HEK293 (cell line): ENCODE results near the gene FRMD5.

Experiments used
- CTCF ChIA-PET: fragments of 350-600 bp; formaldehyde crosslinking; extraction: SDS; loops from one replicate; lab custom pipeline; 2021; ENCODE audit warnings: antibody characterized with exemption; lab: Yijun Ruan, JAX
- POLR2A ChIA-PET: fragments of 300-600 bp; formaldehyde crosslinking; extraction: SDS; loops from one replicate; lab custom pipeline; 2020; ENCODE audit warnings: antibody characterized with exemption, inconsistent platforms; lab: Yijun Ruan, JAX
- H3K27ac ChIP-seq: fragments of 200-500 bp; sonication (Bioruptor generic); 2 replicates; pipeline ENCODE4 v1.5.1; 2014; ENCODE audit warnings: low read depth, low read length, control low read depth, inconsistent platforms; ENCODE audit errors: extremely low read depth
- H3K36me3 ChIP-seq, 2 experiments: fragments of 200-500 bp in 1 of 2; sonication (Bioruptor generic) in 1 of 2; 1 replicate in 1 of 2; 2 replicates in 1 of 2; pipeline ENCODE4 v1.5.1; 2014 to 2017; ENCODE audit warnings: inconsistent platforms in 2 of 2, low read length in 2 of 2; ENCODE audit not compliant: control insufficient read depth in 2 of 2, insufficient read depth in 1 of 2
- H3K4me1 ChIP-seq: fragments of 200-500 bp; sonication (Bioruptor generic); 2 replicates; pipeline ENCODE4 v1.5.1; 2014; ENCODE audit warnings: mild to moderate bottlenecking, low read length, inconsistent platforms; ENCODE audit not compliant: control insufficient read depth, insufficient read depth
- H3K4me3 ChIP-seq: 2 replicates; pipeline ENCODE4 v1.5.1; 2011; ENCODE audit warnings: low read depth, mild to moderate bottlenecking, control low read depth, low read length, moderate library complexity
- H3K9me3 ChIP-seq: fragments of 200-500 bp; sonication (Bioruptor generic); 2 replicates; pipeline ENCODE4 v1.5.1; 2014; ENCODE audit warnings: low read depth, low read length, inconsistent platforms; ENCODE audit not compliant: control insufficient read depth, insufficient read depth
- BCL11A ChIP-seq: fragments of 450-650 bp; formaldehyde crosslinking; IDR thresholded peaks from 2 replicates; pipeline ENCODE4 v1.5.1; 2016; ENCODE audit warnings: low read depth, missing biosample characterization, missing genetic modification characterization
- FEZF1 ChIP-seq: fragments of 450-650 bp; formaldehyde crosslinking; IDR thresholded peaks from 2 replicates; pipeline ENCODE4 v1.5.1; 2016; ENCODE audit warnings: missing biosample characterization, missing genetic modification characterization
- GLIS2 ChIP-seq: fragments of 450-650 bp; formaldehyde crosslinking; IDR thresholded peaks from 2 replicates; pipeline ENCODE4 v1.5.1; 2016; ENCODE audit warnings: missing biosample characterization, missing genetic modification characterization
- KLF7 ChIP-seq: fragments of 450-650 bp; formaldehyde crosslinking; IDR thresholded peaks from 2 replicates; pipeline ENCODE4 v1.5.1; 2016; ENCODE audit warnings: missing biosample characterization, missing genetic modification characterization, borderline replicate concordance
- OSR2 ChIP-seq: fragments of 450-650 bp; formaldehyde crosslinking; IDR thresholded peaks from 2 replicates; pipeline ENCODE4 v1.5.1; 2016; ENCODE audit warnings: missing biosample characterization, missing genetic modification characterization
- REPIN1 ChIP-seq: fragments of 450-650 bp; formaldehyde crosslinking; IDR thresholded peaks from 2 replicates; pipeline ENCODE4 v1.5.1; 2017; ENCODE audit warnings: missing biosample characterization, missing genetic modification characterization, low read depth
- SALL2 ChIP-seq: fragments of 450-650 bp; formaldehyde crosslinking; IDR thresholded peaks from 2 replicates; pipeline ENCODE4 v1.5.0; 2017; ENCODE audit warnings: missing biosample characterization, mild to moderate bottlenecking, missing genetic modification characterization, borderline replicate concordance
- SP2 ChIP-seq: fragments of 450-650 bp; formaldehyde crosslinking; IDR thresholded peaks from 2 replicates; pipeline ENCODE4 v1.5.1; 2016; ENCODE audit warnings: missing biosample characterization, missing genetic modification characterization
- SP7 ChIP-seq: fragments of 450-650 bp; formaldehyde crosslinking; IDR thresholded peaks from 2 replicates; pipeline ENCODE4 v1.5.1; 2016; ENCODE audit warnings: missing biosample characterization, missing genetic modification characterization
- ZBTB10 ChIP-seq: fragments of 450-650 bp; formaldehyde crosslinking; IDR thresholded peaks from 2 replicates; pipeline ENCODE4 v1.5.1; 2016; ENCODE audit warnings: missing biosample characterization, missing genetic modification characterization
- ZBTB20 ChIP-seq: fragments of 450-650 bp; formaldehyde crosslinking; IDR thresholded peaks from 2 replicates; pipeline ENCODE4 v1.5.1; 2016; ENCODE audit warnings: missing biosample characterization, missing genetic modification characterization
- ZBTB48 ChIP-seq: fragments of 450-650 bp; formaldehyde crosslinking; IDR thresholded peaks from 2 replicates; pipeline ENCODE4 v1.5.1; 2016; ENCODE audit warnings: missing biosample characterization, missing genetic modification characterization
- ZFHX2 ChIP-seq: fragments of 450-650 bp; formaldehyde crosslinking; conservative IDR thresholded peaks from 2 replicates; pipeline ENCODE4 v1.5.1; 2016; ENCODE audit warnings: missing biosample characterization, missing genetic modification characterization
- ZFP41 ChIP-seq: fragments of 450-650 bp; formaldehyde crosslinking; IDR thresholded peaks from 2 replicates; pipeline ENCODE4 v1.5.1; 2016; ENCODE audit warnings: missing biosample characterization, missing genetic modification characterization, borderline replicate concordance
- ZNF10 ChIP-seq: fragments of 450-650 bp; formaldehyde crosslinking; IDR thresholded peaks from 2 replicates; pipeline ENCODE4 v1.5.1; 2017; ENCODE audit warnings: missing biosample characterization, missing genetic modification characterization
- ZNF175 ChIP-seq: fragments of 450-650 bp; formaldehyde crosslinking; IDR thresholded peaks from 2 replicates; pipeline ENCODE4 v1.5.1; 2016; ENCODE audit warnings: missing biosample characterization, missing genetic modification characterization
- ZNF23 ChIP-seq: fragments of 450-650 bp; formaldehyde crosslinking; IDR thresholded peaks from 2 replicates; pipeline ENCODE4 v1.5.1; 2016; ENCODE audit warnings: missing biosample characterization, missing genetic modification characterization, borderline replicate concordance
- ZNF24 ChIP-seq: fragments of 450-650 bp; formaldehyde crosslinking; IDR thresholded peaks from 2 replicates; pipeline ENCODE4 v1.5.1; 2016; ENCODE audit warnings: missing biosample characterization, missing genetic modification characterization
- ZNF341 ChIP-seq: fragments of 450-650 bp; formaldehyde crosslinking; IDR thresholded peaks from 2 replicates; pipeline ENCODE4; 2016; ENCODE audit warnings: low read depth, missing biosample characterization, missing genetic modification characterization
- ZNF571 ChIP-seq: fragments of 450-650 bp; formaldehyde crosslinking; IDR thresholded peaks from 2 replicates; pipeline ENCODE4 v1.5.0; 2017; ENCODE audit warnings: missing biosample characterization, missing genetic modification characterization
- ZNF768 ChIP-seq: fragments of 450-650 bp; formaldehyde crosslinking; IDR thresholded peaks from 2 replicates; pipeline ENCODE4 v1.5.1; 2018; ENCODE audit warnings: missing biosample characterization, mild to moderate bottlenecking, missing genetic modification characterization
- TF ChIP-seq, protein P1 (sequence below): fragments of 450-650 bp; formaldehyde crosslinking; IDR thresholded peaks from 2 replicates; pipeline ENCODE4 v1.5.1; 2016; ENCODE audit warnings: missing biosample characterization, missing genetic modification characterization, borderline replicate concordance
- TF ChIP-seq, protein P2 (sequence below): fragments of 450-650 bp; formaldehyde crosslinking; optimal IDR thresholded peaks from 2 replicates; pipeline ENCODE3; 2016; ENCODE audit warnings: missing biosample characterization, mild to moderate bottlenecking, missing genetic modification characterization

The FRMD5 gene

GRCh38 chr15:43930556-43930955, 264.5 kb downstream of the FRMD5 start:
- POLR2A ChIA-PET = no interaction called here
- CTCF ChIA-PET = interaction anchor here (0.8 kb wide), 1 partner anchor 26 kb away, joined by 3 read pairs; no protein-coding TSS in a partner anchor
- Histone ChIP-seq H3K9me3 (no peaks in the 10 kb centered on the region), H3K27ac (peak overlapping the region; percentile 20; the same call in 1 of the 2 replicates), H3K4me1 (peaks cover 11% of the 10 kb centered on the region; the same call in 1 of the 2 replicates), H3K4me3 (no peak overlapping the region), H3K36me3 (no peaks in the 10 kb centered on the region)
- TF ChIP-seq ZNF768 = no peak
- TF ChIP-seq SALL2 (tag by site-specific recombination) = no peak
- no peak for TF ChIP-seq ZNF23 (tag by site-specific recombination)
- no peak for TF ChIP-seq GLIS2
- no peak for TF ChIP-seq REPIN1 (tag by site-specific recombination)
- TF ChIP-seq ZNF571 (tag by site-specific recombination) = no peak
- no peak for TF ChIP-seq ZFHX2
- TF ChIP-seq, all 188 proteins: peak for 0

DNA sequence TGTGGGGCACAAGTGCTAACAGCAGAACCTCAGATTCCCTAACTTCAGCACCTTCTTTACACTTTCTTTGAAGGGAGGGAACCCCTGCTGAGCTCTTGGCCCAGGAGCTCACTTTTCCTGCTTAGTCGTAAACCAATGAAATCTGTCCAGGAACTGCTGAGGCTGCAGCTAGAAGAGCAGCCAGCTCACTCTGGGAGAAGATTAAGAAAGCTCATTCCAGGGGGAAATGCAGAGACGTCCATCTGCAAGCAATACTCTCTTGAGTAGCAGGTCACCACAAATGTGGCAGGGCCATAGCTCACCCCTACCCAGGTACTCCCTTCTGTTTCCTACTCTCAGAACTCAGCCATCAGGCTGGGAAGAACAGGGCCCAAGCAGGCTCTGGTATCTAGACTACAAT, 265.0 kb downstream of the FRMD5 start:
- TF ChIP-seq ZBTB10 (no peak), KLF7 (tag by site-specific recombination) (no peak), SP2 (no peak), ZNF571 (tag by site-specific recombination) (no peak), SP7 (tag by site-specific recombination) (no peak), ZNF175 (no peak), ZNF341 (tag by site-specific recombination) (peak; percentile 41), ZBTB20 (tag by site-specific recombination) (peak; percentile 79), ZFP41 (tag by site-specific recombination) (no peak), OSR2 (tag by site-specific recombination) (no peak; the same call in 1 of the 2 replicates), ZNF10 (tag by site-specific recombination) (0 out of 2 replicates have a peak, but pooled peaks have one; percentile 38), ZBTB48 (tag by site-specific recombination) (0 out of 2 replicates have a peak, but pooled peaks have one; percentile 16), FEZF1 (tag by site-specific recombination) (peak; percentile 13; the same call in 1 of the 2 replicates), BCL11A (tag by site-specific recombination) (no peak), ZNF24 (tag by site-specific recombination) (no peak)
- TF ChIP-seq, protein P1, sequence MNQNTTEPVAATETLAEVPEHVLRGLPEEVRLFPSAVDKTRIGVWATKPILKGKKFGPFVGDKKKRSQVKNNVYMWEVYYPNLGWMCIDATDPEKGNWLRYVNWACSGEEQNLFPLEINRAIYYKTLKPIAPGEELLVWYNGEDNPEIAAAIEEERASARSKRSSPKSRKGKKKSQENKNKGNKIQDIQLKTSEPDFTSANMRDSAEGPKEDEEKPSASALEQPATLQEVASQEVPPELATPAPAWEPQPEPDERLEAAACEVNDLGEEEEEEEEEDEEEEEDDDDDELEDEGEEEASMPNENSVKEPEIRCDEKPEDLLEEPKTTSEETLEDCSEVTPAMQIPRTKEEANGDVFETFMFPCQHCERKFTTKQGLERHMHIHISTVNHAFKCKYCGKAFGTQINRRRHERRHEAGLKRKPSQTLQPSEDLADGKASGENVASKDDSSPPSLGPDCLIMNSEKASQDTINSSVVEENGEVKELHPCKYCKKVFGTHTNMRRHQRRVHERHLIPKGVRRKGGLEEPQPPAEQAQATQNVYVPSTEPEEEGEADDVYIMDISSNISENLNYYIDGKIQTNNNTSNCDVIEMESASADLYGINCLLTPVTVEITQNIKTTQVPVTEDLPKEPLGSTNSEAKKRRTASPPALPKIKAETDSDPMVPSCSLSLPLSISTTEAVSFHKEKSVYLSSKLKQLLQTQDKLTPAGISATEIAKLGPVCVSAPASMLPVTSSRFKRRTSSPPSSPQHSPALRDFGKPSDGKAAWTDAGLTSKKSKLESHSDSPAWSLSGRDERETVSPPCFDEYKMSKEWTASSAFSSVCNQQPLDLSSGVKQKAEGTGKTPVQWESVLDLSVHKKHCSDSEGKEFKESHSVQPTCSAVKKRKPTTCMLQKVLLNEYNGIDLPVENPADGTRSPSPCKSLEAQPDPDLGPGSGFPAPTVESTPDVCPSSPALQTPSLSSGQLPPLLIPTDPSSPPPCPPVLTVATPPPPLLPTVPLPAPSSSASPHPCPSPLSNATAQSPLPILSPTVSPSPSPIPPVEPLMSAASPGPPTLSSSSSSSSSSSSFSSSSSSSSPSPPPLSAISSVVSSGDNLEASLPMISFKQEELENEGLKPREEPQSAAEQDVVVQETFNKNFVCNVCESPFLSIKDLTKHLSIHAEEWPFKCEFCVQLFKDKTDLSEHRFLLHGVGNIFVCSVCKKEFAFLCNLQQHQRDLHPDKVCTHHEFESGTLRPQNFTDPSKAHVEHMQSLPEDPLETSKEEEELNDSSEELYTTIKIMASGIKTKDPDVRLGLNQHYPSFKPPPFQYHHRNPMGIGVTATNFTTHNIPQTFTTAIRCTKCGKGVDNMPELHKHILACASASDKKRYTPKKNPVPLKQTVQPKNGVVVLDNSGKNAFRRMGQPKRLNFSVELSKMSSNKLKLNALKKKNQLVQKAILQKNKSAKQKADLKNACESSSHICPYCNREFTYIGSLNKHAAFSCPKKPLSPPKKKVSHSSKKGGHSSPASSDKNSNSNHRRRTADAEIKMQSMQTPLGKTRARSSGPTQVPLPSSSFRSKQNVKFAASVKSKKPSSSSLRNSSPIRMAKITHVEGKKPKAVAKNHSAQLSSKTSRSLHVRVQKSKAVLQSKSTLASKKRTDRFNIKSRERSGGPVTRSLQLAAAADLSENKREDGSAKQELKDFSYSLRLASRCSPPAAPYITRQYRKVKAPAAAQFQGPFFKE = no peak
- TF ChIP-seq, protein P2, sequence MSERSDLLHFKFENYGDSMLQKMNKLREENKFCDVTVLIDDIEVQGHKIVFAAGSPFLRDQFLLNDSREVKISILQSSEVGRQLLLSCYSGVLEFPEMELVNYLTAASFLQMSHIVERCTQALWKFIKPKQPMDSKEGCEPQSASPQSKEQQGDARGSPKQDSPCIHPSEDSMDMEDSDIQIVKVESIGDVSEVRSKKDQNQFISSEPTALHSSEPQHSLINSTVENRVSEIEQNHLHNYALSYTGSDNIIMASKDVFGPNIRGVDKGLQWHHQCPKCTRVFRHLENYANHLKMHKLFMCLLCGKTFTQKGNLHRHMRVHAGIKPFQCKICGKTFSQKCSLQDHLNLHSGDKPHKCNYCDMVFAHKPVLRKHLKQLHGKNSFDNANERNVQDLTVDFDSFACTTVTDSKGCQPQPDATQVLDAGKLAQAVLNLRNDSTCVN (tag by site-specific recombination) = no peak
- H3K27ac ChIP-seq = peak overlapping the region; percentile 20; the same call in 1 of the 2 replicates
- POLR2A ChIA-PET = interaction anchor here (0.7 kb wide), 1 partner anchor 9 kb away, joined by 3 read pairs; no protein-coding TSS in a partner anchor
- no peaks in the 10 kb centered on the region for H3K9me3 ChIP-seq
- peaks cover 11% of the 10 kb centered on the region; the same call in 1 of the 2 replicates for H3K4me1 ChIP-seq
- CTCF ChIA-PET = interaction anchor here (0.7 to 1.2 kb wide), 3 partner anchors 10 to 26 kb away, joined by 3 read pairs; no protein-coding TSS in a partner anchor
- H3K4me3 ChIP-seq = no peak overlapping the region
- H3K36me3 ChIP-seq = no peaks in the 10 kb centered on the region
